Measurements from ENCODE around the gene FLT4.
"Not testable (repeated sequence)": the region's sequence is repeated elsewhere in the genome, so short reads cannot be mapped to it uniquely, and the experiment has no call there.

- TF ChIP-seq EZH2 (IDR thresholded peaks at IDR 0.05; ENCODE audit: borderline replicate concordance, low read depth, low read length); POLR2A (conservative IDR thresholded peaks at IDR 0.05); RCOR1 (IDR thresholded peaks at IDR 0.05; ENCODE audit: borderline replicate concordance in 1 of 2, low read depth in 2 of 2, low read length in 2 of 2); CBFA2T3 (IDR thresholded peaks at IDR 0.05); HNRNPH1 (optimal IDR thresholded peaks at IDR 0.05; ENCODE audit: low read depth, low read length); CTCF (IDR thresholded peaks at IDR 0.05 in 2 of 3, conservative IDR thresholded peaks at IDR 0.05 in 1 of 3; ENCODE audit: insufficient read depth in 2 of 3, low read depth in 1 of 3, low read length in 3 of 3); ZKSCAN1 (IDR thresholded peaks at IDR 0.05; ENCODE audit: low read depth, low read length); E2F5 (CRISPR knock-in tag; IDR thresholded peaks at IDR 0.05): not testable (repeated sequence)
These were observed 22.6 kb upstream of the FLT4 start for GRCh38 chr5:180671958-180672524.
